HCT116 (cell line): ENCODE data around the gene GTF2H1. TPM values are rescaled to one million over a fixed set of nuclear protein-coding genes. Genes with fewer than 3 reads are reported as not detected.

Experiments used
- ATAC-seq: fragments of 200-7000 bp; cut with Tn5 transposase; 2 replicates; pipeline ENCODE4 v1.9.1; 2020; ENCODE audit warnings: mild to moderate bottlenecking, moderate library complexity
- BruUV-seq: library from RNA; stranded (reverse); fragments of 400-500 nt; replicated peaks from 2 replicates; lab custom pipeline; 2021; lab: Mats Ljungman, UMichigan
- CTCF ChIA-PET: fragments of 300-600 bp; sonication (Branson Sonifier 250); formaldehyde crosslinking; loops from one replicate; lab custom pipeline; 2021; ENCODE audit warnings: antibody characterized with exemption; lab: Charles Lee
- POLR2A ChIA-PET: fragments of 300-600, 350-600 bp; sonication (Branson Sonifier 250); formaldehyde crosslinking; loops from one replicate; lab custom pipeline; 2021; ENCODE audit warnings: antibody characterized with exemption; lab: Charles Lee
- RAD21 ChIA-PET, 2 experiments: fragments of 300-600 bp; sonication (Branson Sonifier 250); formaldehyde crosslinking; loops; one replicate each; lab custom pipeline; 2023; ENCODE audit warnings: low total read pairs in 2 of 2; ENCODE audit not compliant: uncharacterized antibody in 2 of 2, unreplicated experiment in 2 of 2, low non-redundant PET in 1 of 2; lab: Charles Lee
- DNase-seq: peaks from one replicate; pipeline ENCODE4 v3.0.0-alpha.2; 2010; ENCODE audit warnings: low read depth, low spot score
- H2AFZ ChIP-seq: fragments of 200-600 bp; shearing (Covaris generic), sonication (generic); 2 replicates; pipeline ENCODE4 v1.6.1; 2017; ENCODE audit warnings: low read depth, mixed run types, mixed read lengths, antibody characterized with exemption, low read length; ENCODE audit not compliant: poor library complexity, severe bottlenecking
- H3K27ac ChIP-seq: 2 replicates; pipeline ENCODE4 v1.5.1; 2012; ENCODE audit warnings: low read depth, low read length
- H3K27me3 ChIP-seq: fragments of 200-600 bp; sonication (generic); 2 replicates; pipeline ENCODE4 v1.6.1; 2016; ENCODE audit warnings: mixed run types, low read length, mixed read lengths; ENCODE audit not compliant: insufficient read depth
- H3K36me3 ChIP-seq, 2 experiments: fragments of 200-500 bp in 1 of 2; fragments of 200-600 bp in 1 of 2; sonication (Bioruptor generic) in 1 of 2; sonication (generic) in 1 of 2; 2 replicates each; pipeline versions ENCODE4 v1.5.1 to v1.6.1; 2014 to 2016; ENCODE audit warnings: low read length in 2 of 2, inconsistent platforms in 1 of 2, mixed read lengths in 1 of 2, mixed run types in 1 of 2; ENCODE audit not compliant: insufficient read depth in 2 of 2, control insufficient read depth in 1 of 2
- H3K4me1 ChIP-seq, 2 experiments: fragments of 200-600 bp in 1 of 2; sonication (generic) in 1 of 2; 2 replicates each; pipeline versions ENCODE4 v1.5.1 to v1.6.1; 2012 to 2017; ENCODE audit warnings: low read length in 2 of 2, inconsistent platforms in 1 of 2, mild to moderate bottlenecking in 1 of 2, mixed read lengths in 1 of 2, mixed run types in 1 of 2, moderate library complexity in 1 of 2; ENCODE audit not compliant: insufficient read depth in 2 of 2, control insufficient read depth in 1 of 2
- H3K4me2 ChIP-seq: fragments of 200-600 bp; sonication (generic); 2 replicates; pipeline ENCODE4 v1.6.1; 2017; ENCODE audit warnings: mixed run types, low read length, mixed read lengths
- H3K4me3 ChIP-seq, 2 experiments: fragments of 200-600 bp in 1 of 2; sonication (generic) in 1 of 2; replicated peaks in 1 of 2; 2 replicates each; pipeline ENCODE4 v1.5.1; 2011 to 2016; ENCODE audit warnings: low read length in 2 of 2, control low read depth in 1 of 2, low read depth in 1 of 2, mild to moderate bottlenecking in 1 of 2, mixed read lengths in 1 of 2, mixed run types in 1 of 2
- H3K79me2 ChIP-seq: fragments of 200-600 bp; sonication (generic); 2 replicates; pipeline ENCODE4 v1.6.1; 2017; ENCODE audit warnings: mild to moderate bottlenecking, mixed run types, low read length, moderate library complexity, mixed read lengths; ENCODE audit not compliant: insufficient read depth
- H3K9ac ChIP-seq: fragments of 200-600 bp; sonication (generic); 2 replicates; pipeline ENCODE4 v1.6.1; 2016; ENCODE audit warnings: low read length, mixed read lengths
- H3K9me2 ChIP-seq: fragments of 200-600 bp; sonication (generic), shearing (Covaris generic); 2 replicates; pipeline ENCODE4 v1.6.1; 2017; ENCODE audit warnings: mixed run types, mild to moderate bottlenecking, moderate library complexity; ENCODE audit not compliant: insufficient read depth
- H3K9me3 ChIP-seq, 2 experiments: fragments of 200-500 bp in 1 of 2; fragments of 200-600 bp in 1 of 2; sonication (Bioruptor generic) in 1 of 2; sonication (generic) in 1 of 2; 2 replicates each; pipeline ENCODE4 v1.6.1; 2014 to 2017; ENCODE audit warnings: low read length in 2 of 2, mixed read lengths in 2 of 2, inconsistent platforms in 1 of 2, low read depth in 1 of 2, mild to moderate bottlenecking in 1 of 2, mixed run types in 1 of 2, moderate library complexity in 1 of 2; ENCODE audit not compliant: control insufficient read depth in 1 of 2, insufficient read depth in 1 of 2
- H4K20me1 ChIP-seq: fragments of 200-600 bp; sonication (generic), shearing (Covaris generic); 2 replicates; pipeline ENCODE4 v1.6.1; 2017; ENCODE audit warnings: mixed run types, mild to moderate bottlenecking, moderate library complexity; ENCODE audit not compliant: insufficient read depth
- CEBPB ChIP-seq: IDR thresholded peaks from 2 replicates; pipeline ENCODE4 v1.6.1; 2012; ENCODE audit warnings: low read depth
- EGR1 ChIP-seq: IDR thresholded peaks from 2 replicates; pipeline ENCODE4 v1.6.1; 2012; ENCODE audit warnings: low read depth
- ELF1 ChIP-seq: IDR thresholded peaks from 2 replicates; pipeline ENCODE4 v1.6.1; 2012; ENCODE audit warnings: low read depth, borderline replicate concordance
- EZH2phosphoT487 ChIP-seq: fragments of 200-600 bp; IDR thresholded peaks from 2 replicates; pipeline ENCODE4 v1.6.1; 2018; ENCODE audit warnings: antibody characterized with exemption, borderline replicate concordance
- FOSL1 ChIP-seq: IDR thresholded peaks from 2 replicates; pipeline ENCODE4 v1.6.1; 2012; ENCODE audit warnings: low read depth
- POLR2A ChIP-seq: IDR thresholded peaks from 2 replicates; pipeline ENCODE4 v1.7.0; 2011; ENCODE audit warnings: borderline replicate concordance; ENCODE audit not compliant: insufficient read depth, insufficient read length; ENCODE audit errors: extremely low read depth
- POLR2AphosphoS5 ChIP-seq: IDR thresholded peaks from 2 replicates; pipeline ENCODE4 v1.6.1; 2011; ENCODE audit warnings: mild to moderate bottlenecking, low read depth, low read length, moderate library complexity
- RAD21 ChIP-seq: IDR thresholded peaks from 2 replicates; pipeline ENCODE4 v1.6.1; 2012; ENCODE audit warnings: low read depth, mild to moderate bottlenecking
- REST ChIP-seq: IDR thresholded peaks from 2 replicates; pipeline ENCODE4 v1.6.1; 2012; ENCODE audit warnings: low read depth
- SIN3A ChIP-seq: IDR thresholded peaks from 2 replicates; pipeline ENCODE4 v1.6.1; 2012; ENCODE audit warnings: low read depth
- SRF ChIP-seq: IDR thresholded peaks from 2 replicates; pipeline ENCODE4 v1.6.1; 2012; ENCODE audit warnings: low read depth
- TCF7L2 ChIP-seq: IDR thresholded peaks from 2 replicates; pipeline ENCODE4 v1.7.0; 2011; ENCODE audit warnings: borderline replicate concordance, inconsistent platforms; ENCODE audit not compliant: insufficient read depth, insufficient read length; ENCODE audit errors: extremely low read depth
- YY1 ChIP-seq: IDR thresholded peaks from 2 replicates; pipeline ENCODE4 v1.6.1; 2011; ENCODE audit warnings: low read length, low read depth, moderate library complexity, mild to moderate bottlenecking; ENCODE audit not compliant: insufficient replicate concordance; ENCODE audit errors: extremely low read depth
- ZNF274 ChIP-seq: fragments of 200-500 bp; sonication (Bioruptor generic); IDR thresholded peaks from 2 replicates; pipeline ENCODE4 v1.6.1; 2014; ENCODE audit warnings: mild to moderate bottlenecking, low read depth, low read length, inconsistent platforms
- intact Hi-C: fragments of 100-400 bp; cut with micrococcal nuclease; formaldehyde crosslinking; loops from 2 replicates; pipeline ENCODE4 v1.10.0; 2022
- total RNA-seq: library from RNA; stranded (reverse); gene quantifications from one replicate; pipeline ENCODE4 v1.2.1, GENCODE V29; 2021; ENCODE audit not compliant: unreplicated experiment

The GTF2H1 gene
- total RNA-seq, 1 experiment from 2014 or later: 37.3 TPM

DNA sequence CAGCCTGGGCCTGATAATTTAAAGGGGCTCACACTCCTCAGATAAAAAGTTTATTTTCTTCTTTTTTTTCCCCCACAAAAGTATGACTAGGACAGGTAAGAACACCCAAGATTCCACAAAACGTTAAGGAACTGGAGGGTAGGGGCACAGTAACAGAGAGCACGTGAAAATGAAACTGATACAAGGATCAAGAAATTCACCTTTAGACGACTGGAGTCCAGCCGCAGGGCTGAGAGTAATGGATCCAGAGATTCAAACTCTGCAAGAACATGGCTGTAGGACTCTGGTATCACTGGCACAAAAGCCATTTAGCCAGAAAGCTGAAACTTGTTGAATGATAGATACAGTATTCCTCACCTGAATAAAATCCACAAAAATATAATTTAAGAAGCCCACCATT, 4.8 kb upstream of the GTF2H1 start (continued):
- TF ChIP-seq REST: no peak

DNA sequence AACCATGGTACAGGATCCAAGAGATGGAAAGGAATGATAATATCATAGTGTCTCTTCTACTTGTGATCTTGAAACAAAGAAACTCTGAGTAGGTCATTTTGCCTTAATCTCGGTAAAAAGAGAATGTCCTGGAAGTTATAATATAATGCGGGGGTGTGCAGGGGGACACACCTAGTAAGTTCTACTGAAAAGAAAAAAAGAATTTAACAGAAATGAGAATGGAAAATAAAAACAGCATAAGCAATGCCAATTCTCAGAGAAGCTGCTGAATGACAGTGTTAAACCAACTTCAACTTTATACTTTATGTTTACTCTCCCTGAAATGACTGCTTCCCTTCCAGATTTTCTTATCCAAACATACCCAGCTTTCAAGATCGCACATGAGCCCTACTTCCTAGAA, 2.5 kb upstream of the GTF2H1 start:
- DNase-seq (no peak), ATAC-seq (no peak)
- intact Hi-C loops: loop anchor here (10.0 kb wide), 1 partner anchor 205 kb away; the partner anchor contains the start of gene TSG101
- TF ChIP-seq EZH2phosphoT487: no peak
- TF ChIP-seq RAD21: no peak
- no peak for TF ChIP-seq POLR2A
- no peak for TF ChIP-seq FOSL1
- no peak for TF ChIP-seq ELF1
- no peak for TF ChIP-seq POLR2AphosphoS5
- TF ChIP-seq SIN3A: no peak
- no peak for TF ChIP-seq EGR1
- no peak for TF ChIP-seq YY1
- no peak for TF ChIP-seq TCF7L2
- TF ChIP-seq CEBPB: no peak
- TF ChIP-seq SRF: no peak
- no peak for TF ChIP-seq ZNF274
- TF ChIP-seq, all 23 proteins: peak for 0
- BruUV-seq: no TSS peak
- Histone ChIP-seq H3K36me3 (no peaks in the 10 kb centered on the region), H3K9ac (no peak overlapping the region), H3K9me3 (no peaks in the 10 kb centered on the region), H3K27ac (no peak overlapping the region), H3K4me2 (no peak overlapping the region), H3K79me2 (peaks cover 86% of the 10 kb centered on the region), H4K20me1 (no peaks in the 10 kb centered on the region), H3K4me1 (peaks cover 9 to 21% of the 10 kb centered on the region in 2 experiments; a peak in 3 of 4 replicates), H3K9me2 (no peaks in the 10 kb centered on the region), H3K27me3 (no peaks in the 10 kb centered on the region), H3K4me3 (no peak overlapping the region), H2AFZ (no peak overlapping the region)
- POLR2A ChIA-PET: interaction anchor here (3.8 kb wide), 1 partner anchor 76 kb away, joined by 12 read pairs; no protein-coding TSS in a partner anchor
- RAD21 ChIA-PET: no interaction called here
- CTCF ChIA-PET: no interaction called here
